Astrocyte (in vitro differentiated cells and primary cell): ENCODE measurements around the gene RNF7. TPM values are rescaled to one million over a fixed set of nuclear protein-coding genes. Genes with fewer than 3 reads are reported as not detected.
A peak's percentile ranks its signal among the peaks of the same experiment; 100 is the strongest.

Experiments used
- DNase-seq: peaks from one replicate; pipeline ENCODE4 v3.0.0-alpha.2; 2010; ENCODE audit warnings: low read depth
- FAIRE-seq: peaks from 2 replicates; lab custom pipeline; 2011; peaks lifted over from hg19 to GRCh38; lab: Jason Lieb, UNC
- H2AFZ ChIP-seq: 2 replicates; pipeline ENCODE4 v1.6.0; 2012; ENCODE audit warnings: low read depth, low read length, inconsistent platforms
- H3K27ac ChIP-seq: 2 replicates; pipeline ENCODE4 v1.5.1; 2011; ENCODE audit warnings: low read depth, low read length, inconsistent platforms
- H3K27me3 ChIP-seq: 2 replicates; pipeline ENCODE4 v1.6.0; 2011; ENCODE audit warnings: low read length, inconsistent platforms; ENCODE audit not compliant: insufficient read depth
- H3K36me3 ChIP-seq: 2 replicates; pipeline ENCODE4 v1.5.1; 2011; ENCODE audit warnings: low read length, inconsistent platforms; ENCODE audit not compliant: insufficient read depth
- H3K4me1 ChIP-seq: 2 replicates; pipeline ENCODE4 v1.5.1; 2011; ENCODE audit warnings: low read length, inconsistent platforms; ENCODE audit not compliant: insufficient read depth
- H3K4me2 ChIP-seq: 2 replicates; pipeline ENCODE4 v1.6.0; 2012; ENCODE audit warnings: low read length, inconsistent platforms
- H3K4me3 ChIP-seq: 2 replicates; pipeline ENCODE4 v1.5.1; 2011; ENCODE audit warnings: low read depth, mild to moderate bottlenecking, low read length, inconsistent platforms; ENCODE audit not compliant: insufficient read depth
- H3K79me2 ChIP-seq: 2 replicates; pipeline ENCODE4 v1.6.0; 2012; ENCODE audit warnings: mild to moderate bottlenecking, low read length, inconsistent platforms; ENCODE audit not compliant: insufficient read depth
- H3K9ac ChIP-seq: 2 replicates; pipeline ENCODE4 v1.6.0; 2012; ENCODE audit warnings: mild to moderate bottlenecking, low read length, inconsistent platforms
- H3K9me3 ChIP-seq: 2 replicates; pipeline ENCODE4 v1.5.1; 2012; ENCODE audit warnings: low read depth, mild to moderate bottlenecking, low read length, inconsistent platforms; ENCODE audit not compliant: insufficient read depth
- H4K20me1 ChIP-seq: 2 replicates; pipeline ENCODE4 v1.6.0; 2012; ENCODE audit warnings: low read length, inconsistent platforms; ENCODE audit not compliant: insufficient read depth
- H3K27ac Mint-ChIP-seq: one replicate; pipeline ENCODE4 v1.8.0; 2021; ENCODE audit warnings: mild to moderate bottlenecking, mixed read lengths; ENCODE audit not compliant: unreplicated experiment
- H3K27me3 Mint-ChIP-seq: one replicate; pipeline ENCODE4 v1.8.0; 2021; ENCODE audit warnings: low read depth, mixed read lengths; ENCODE audit not compliant: unreplicated experiment
- H3K36me3 Mint-ChIP-seq: one replicate; pipeline ENCODE4 v1.8.0; 2021; ENCODE audit warnings: low read depth, mixed read lengths; ENCODE audit not compliant: unreplicated experiment
- H3K4me1 Mint-ChIP-seq: one replicate; pipeline ENCODE4 v1.8.0; 2021; ENCODE audit warnings: low read depth, mixed read lengths; ENCODE audit not compliant: unreplicated experiment
- H3K4me3 Mint-ChIP-seq: one replicate; pipeline ENCODE4 v1.8.0; 2021; ENCODE audit warnings: mild to moderate bottlenecking, moderate library complexity, mixed read lengths; ENCODE audit not compliant: unreplicated experiment
- H3K9me3 Mint-ChIP-seq: one replicate; pipeline ENCODE4 v1.8.0; 2021; ENCODE audit warnings: mild to moderate bottlenecking, mixed read lengths; ENCODE audit not compliant: unreplicated experiment
- EZH2 ChIP-seq: IDR thresholded peaks from 2 replicates; pipeline ENCODE4 v1.6.1; 2012; ENCODE audit warnings: mild to moderate bottlenecking, low read length, inconsistent platforms; ENCODE audit not compliant: insufficient read depth
- total RNA-seq: library from RNA; stranded (reverse); gene quantifications from 2 replicates; pipeline ENCODE4 v1.2.1, GENCODE V29; 2021
- TF ChIP-seq, protein P1 (sequence below): IDR thresholded peaks from 2 replicates; pipeline ENCODE4 v1.5.1; 2011; ENCODE audit warnings: low read depth, mild to moderate bottlenecking, inconsistent platforms, low read length, moderate library complexity; ENCODE audit not compliant: insufficient read depth

Gene RNF7
- total RNA-seq, 1 donor from 2014 or later, result 168 TPM

DNA sequence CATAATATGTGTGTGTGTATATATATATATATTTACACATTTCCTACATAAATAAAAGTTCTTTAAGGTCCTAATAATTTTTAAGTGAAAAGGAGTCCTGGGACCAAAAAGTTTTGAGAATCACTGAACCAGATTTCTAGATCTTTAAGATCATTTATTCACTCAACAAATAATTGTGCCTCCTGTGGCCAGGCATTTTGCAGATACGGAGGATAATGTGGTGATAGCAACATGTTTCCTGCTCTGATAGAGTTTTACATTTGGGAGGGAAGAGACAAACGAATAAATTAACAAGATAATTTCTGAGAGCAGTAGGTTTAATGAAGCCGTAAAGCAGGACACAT is 448 bp upstream of the RNF7 start:
- Histone ChIP-seq H3K79me2 (peaks cover 44% of the 10 kb centered on the region), H3K4me3 (peak overlapping the region; percentile 97), H3K36me3 (no peaks in the 10 kb centered on the region), H3K4me2 (peak overlapping the region; percentile 87), H3K4me1 (peaks cover 13% of the 10 kb centered on the region), H3K27ac (peak overlapping the region; percentile 46), H3K9me3 (no peaks in the 10 kb centered on the region), H4K20me1 (peaks cover 18% of the 10 kb centered on the region), H3K9ac (peak overlapping the region; percentile 93), H2AFZ (peak overlapping the region; percentile 87), H3K27me3 (no peaks in the 10 kb centered on the region)
- no peak for TF ChIP-seq EZH2
- TF ChIP-seq, protein P1, sequence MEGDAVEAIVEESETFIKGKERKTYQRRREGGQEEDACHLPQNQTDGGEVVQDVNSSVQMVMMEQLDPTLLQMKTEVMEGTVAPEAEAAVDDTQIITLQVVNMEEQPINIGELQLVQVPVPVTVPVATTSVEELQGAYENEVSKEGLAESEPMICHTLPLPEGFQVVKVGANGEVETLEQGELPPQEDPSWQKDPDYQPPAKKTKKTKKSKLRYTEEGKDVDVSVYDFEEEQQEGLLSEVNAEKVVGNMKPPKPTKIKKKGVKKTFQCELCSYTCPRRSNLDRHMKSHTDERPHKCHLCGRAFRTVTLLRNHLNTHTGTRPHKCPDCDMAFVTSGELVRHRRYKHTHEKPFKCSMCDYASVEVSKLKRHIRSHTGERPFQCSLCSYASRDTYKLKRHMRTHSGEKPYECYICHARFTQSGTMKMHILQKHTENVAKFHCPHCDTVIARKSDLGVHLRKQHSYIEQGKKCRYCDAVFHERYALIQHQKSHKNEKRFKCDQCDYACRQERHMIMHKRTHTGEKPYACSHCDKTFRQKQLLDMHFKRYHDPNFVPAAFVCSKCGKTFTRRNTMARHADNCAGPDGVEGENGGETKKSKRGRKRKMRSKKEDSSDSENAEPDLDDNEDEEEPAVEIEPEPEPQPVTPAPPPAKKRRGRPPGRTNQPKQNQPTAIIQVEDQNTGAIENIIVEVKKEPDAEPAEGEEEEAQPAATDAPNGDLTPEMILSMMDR, result no peak
- Mint-ChIP-seq H3K4me3 (peak overlapping the region; percentile 78), H3K36me3 (no peaks in the 10 kb centered on the region), H3K27me3 (no peaks in the 10 kb centered on the region), H3K4me1 (peaks cover 15% of the 10 kb centered on the region), H3K9me3 (no peaks in the 10 kb centered on the region), H3K27ac (peak overlapping the region; percentile 49)
- FAIRE-seq (no peak), DNase-seq (no peak)

DNA sequence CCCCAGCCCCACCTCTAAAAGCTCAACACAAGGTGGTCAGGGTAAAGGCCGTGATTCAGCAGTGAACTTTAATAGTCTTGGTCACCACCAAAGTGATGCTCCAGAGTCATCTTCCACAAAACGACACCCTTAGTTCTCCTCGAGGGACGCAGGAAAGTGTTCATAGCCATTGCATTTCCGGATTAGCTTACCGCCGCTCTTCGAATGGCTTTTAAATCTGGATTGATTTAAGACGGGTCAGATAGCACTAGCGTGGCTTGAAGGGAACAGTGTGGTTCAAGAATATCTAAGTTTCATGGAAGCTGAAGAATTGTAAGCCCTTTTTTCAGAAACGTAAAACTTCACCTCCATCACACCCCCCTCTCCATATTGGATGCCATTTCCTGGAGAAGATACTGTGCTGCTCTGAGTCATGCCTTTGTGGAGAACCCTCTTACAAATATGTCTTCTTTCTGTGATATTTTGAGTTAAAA is 829 bp downstream of the RNF7 start:
- peak; percentile 36 for DNase-seq
- peak overlapping the region; percentile 97 for H3K4me3 ChIP-seq
- H3K4me3 Mint-ChIP-seq, result peak overlapping the region; percentile 96
- FAIRE-seq, result no peak
- peaks cover 21% of the 10 kb centered on the region for H3K4me1 Mint-ChIP-seq
- H3K79me2 ChIP-seq, result peaks cover 57% of the 10 kb centered on the region
- peaks cover 28% of the 10 kb centered on the region for H4K20me1 ChIP-seq
- H3K36me3 ChIP-seq, result peaks cover 8% of the 10 kb centered on the region
- peak overlapping the region; percentile 93 for H3K9ac ChIP-seq
- TF ChIP-seq EZH2, result no peak
- TF ChIP-seq, protein P1, result no peak
- peaks cover 13% of the 10 kb centered on the region for H3K4me1 ChIP-seq
- peak overlapping the region; percentile 84 for H3K27ac ChIP-seq
- H3K36me3 Mint-ChIP-seq, result no peaks in the 10 kb centered on the region
- no peaks in the 10 kb centered on the region for H3K9me3 Mint-ChIP-seq
- no peaks in the 10 kb centered on the region for H3K9me3 ChIP-seq
- no peaks in the 10 kb centered on the region for H3K27me3 ChIP-seq
- no peaks in the 10 kb centered on the region for H3K27me3 Mint-ChIP-seq
- peak overlapping the region; percentile 94 for H2AFZ ChIP-seq
- H3K4me2 ChIP-seq, result peak overlapping the region; percentile 89
- peak overlapping the region; percentile 97 for H3K27ac Mint-ChIP-seq

DNA sequence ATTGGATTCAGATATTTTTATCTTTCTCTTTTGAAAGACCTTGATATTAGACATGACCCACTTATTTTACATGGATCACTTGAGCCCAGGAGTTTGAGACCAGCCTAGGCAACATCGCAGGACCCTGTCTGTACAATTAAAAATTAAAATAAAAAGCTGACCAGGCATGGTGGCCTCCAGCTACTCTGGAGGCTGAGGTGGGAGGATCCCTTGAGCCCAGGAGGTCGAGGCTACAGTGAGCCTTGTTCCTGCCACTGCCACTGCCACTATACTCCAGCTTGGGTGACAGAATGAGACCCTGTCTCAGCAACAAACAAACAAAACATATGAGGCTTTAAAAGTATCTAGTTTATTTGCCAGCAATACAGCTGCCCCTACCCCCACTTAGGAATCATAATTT is 1.6 kb downstream of the RNF7 start:
- peaks cover 21% of the 10 kb centered on the region for H3K4me1 Mint-ChIP-seq
- H2AFZ ChIP-seq, result no peak overlapping the region
- peaks cover 13% of the 10 kb centered on the region for H3K4me1 ChIP-seq
- H3K4me2 ChIP-seq, result peak overlapping the region; percentile 89
- FAIRE-seq (no peak), DNase-seq (no peak)
- H3K27ac ChIP-seq, result peak overlapping the region; percentile 84
- no peaks in the 10 kb centered on the region for H3K27me3 ChIP-seq
- H3K9ac ChIP-seq, result peak overlapping the region; percentile 93
- no peaks in the 10 kb centered on the region for H3K27me3 Mint-ChIP-seq
- no peaks in the 10 kb centered on the region for H3K9me3 Mint-ChIP-seq
- H3K79me2 ChIP-seq, result peaks cover 65% of the 10 kb centered on the region
- H4K20me1 ChIP-seq, result peaks cover 36% of the 10 kb centered on the region
- peak overlapping the region; percentile 96 for H3K4me3 Mint-ChIP-seq
- H3K27ac Mint-ChIP-seq, result peak overlapping the region; percentile 97
- TF ChIP-seq, protein P1, result no peak
- no peak for TF ChIP-seq EZH2
- peaks cover 16% of the 10 kb centered on the region for H3K36me3 ChIP-seq
- no peaks in the 10 kb centered on the region for H3K9me3 ChIP-seq
- peak overlapping the region; percentile 97 for H3K4me3 ChIP-seq
- no peaks in the 10 kb centered on the region for H3K36me3 Mint-ChIP-seq
